C1 segment of cervical spinal cord (tissue), 14 donors: ENCODE data around the gene TIAM2.
"Not testable (repeated sequence)": the region's sequence is repeated elsewhere in the genome, so short reads cannot be mapped to it uniquely, and the experiment has no call there.

Experiments
- DNase-seq, 14 donors: peaks; one replicate each; lab custom pipeline; 2025; lab: John Stamatoyannopoulos, UW

Gene TIAM2

GRCh38 chr6:155257796-155258195 lies 262.7 kb downstream of the TIAM2 start:
- DNase-seq: no peak

GRCh38 chr6:155259204-155259603 lies 264.1 kb downstream of the TIAM2 start:
- peak in 4 of 14 donors; percentile 7 to 63 (median 36) for DNase-seq

GRCh38 chr6:155259897-155260296 lies 264.8 kb downstream of the TIAM2 start:
- DNase-seq: no peak

GRCh38 chr6:155260686-155261085 lies 265.6 kb downstream of the TIAM2 start:
- no peak for DNase-seq

- no peak for DNase-seq
Measured at GRCh38 chr6:155261111-155261900, 266.2 kb downstream of the TIAM2 start.

- no peak for DNase-seq
Measured at GRCh38 chr6:155262655-155263054, 267.5 kb downstream of the TIAM2 start.

GRCh38 chr6:155263373-155264063 lies 268.4 kb downstream of the TIAM2 start, which contains the start of gene CLDN20:
TSS of gene CLDN20 (plus strand) at chr6:155264013. CDS start at chr6:155275720, 11,707 bp downstream.
- peak in 1 of 14 donors; percentile 3 for DNase-seq

- peak in 2 of 14 donors; percentile 11 to 15 for DNase-seq
Measured at GRCh38 chr6:155264693-155265320, 269.7 kb downstream of the TIAM2 start.

GRCh38 chr6:155265843-155266535 lies 270.9 kb downstream of the TIAM2 start:
- no peak for DNase-seq

GRCh38 chr6:155267411-155267810 lies 272.3 kb downstream of the TIAM2 start:
- DNase-seq: no peak

- DNase-seq: not testable (repeated sequence)
Measured at GRCh38 chr6:155268088-155268867, 273.2 kb downstream of the TIAM2 start.

GRCh38 chr6:155269765-155270164 lies 274.6 kb downstream of the TIAM2 start:
- DNase-seq: no peak

GRCh38 chr6:155270561-155271091 lies 275.5 kb downstream of the TIAM2 start:
- peak in 3 of 14 donors; percentile 17 to 25 (median 20) for DNase-seq

GRCh38 chr6:155271145-155271544 lies 276.0 kb downstream of the TIAM2 start:
- no peak for DNase-seq

GRCh38 chr6:155272353-155273232 lies 277.5 kb downstream of the TIAM2 start:
- DNase-seq: peak in 3 of 14 donors; percentile 6 to 36 (median 18)

GRCh38 chr6:155273431-155273830 lies 278.3 kb downstream of the TIAM2 start:
- peak in 2 of 14 donors; percentile 21 to 30 for DNase-seq

GRCh38 chr6:155274106-155274505 lies 279.0 kb downstream of the TIAM2 start:
- DNase-seq: no peak

- DNase-seq: no peak
Measured at GRCh38 chr6:155274533-155274932, 279.4 kb downstream of the TIAM2 start.

- peak in 5 of 14 donors; percentile 21 to 70 (median 40) for DNase-seq
Measured at GRCh38 chr6:155275808-155276480, 280.8 kb downstream of the TIAM2 start.
